SK-N-SH (cell line): ENCODE results near the gene ACIN1.

Source experiments
- NRF1 ChIP-seq: IDR thresholded peaks from 2 replicates; pipeline ENCODE4 v1.6.1; 2012; ENCODE audit warnings: low read depth, mild to moderate bottlenecking, low read length
- RAD21 ChIP-seq: IDR thresholded peaks from 2 replicates; pipeline ENCODE4 v1.6.1; 2012; ENCODE audit warnings: mild to moderate bottlenecking, low read length
- USF2 ChIP-seq: fragments of 150-350 bp; IDR thresholded peaks from 2 replicates; pipeline ENCODE4 v1.6.1; 2017; ENCODE audit warnings: antibody characterized with exemption, low read length, low read depth, borderline replicate concordance
- ZBTB33 ChIP-seq: IDR thresholded peaks from 2 replicates; pipeline ENCODE4 v1.4.0; 2012; ENCODE audit warnings: low read depth, borderline replicate concordance
- TF ChIP-seq, protein P1 (sequence below): IDR thresholded peaks from 2 replicates; pipeline ENCODE4; 2012

DNA sequence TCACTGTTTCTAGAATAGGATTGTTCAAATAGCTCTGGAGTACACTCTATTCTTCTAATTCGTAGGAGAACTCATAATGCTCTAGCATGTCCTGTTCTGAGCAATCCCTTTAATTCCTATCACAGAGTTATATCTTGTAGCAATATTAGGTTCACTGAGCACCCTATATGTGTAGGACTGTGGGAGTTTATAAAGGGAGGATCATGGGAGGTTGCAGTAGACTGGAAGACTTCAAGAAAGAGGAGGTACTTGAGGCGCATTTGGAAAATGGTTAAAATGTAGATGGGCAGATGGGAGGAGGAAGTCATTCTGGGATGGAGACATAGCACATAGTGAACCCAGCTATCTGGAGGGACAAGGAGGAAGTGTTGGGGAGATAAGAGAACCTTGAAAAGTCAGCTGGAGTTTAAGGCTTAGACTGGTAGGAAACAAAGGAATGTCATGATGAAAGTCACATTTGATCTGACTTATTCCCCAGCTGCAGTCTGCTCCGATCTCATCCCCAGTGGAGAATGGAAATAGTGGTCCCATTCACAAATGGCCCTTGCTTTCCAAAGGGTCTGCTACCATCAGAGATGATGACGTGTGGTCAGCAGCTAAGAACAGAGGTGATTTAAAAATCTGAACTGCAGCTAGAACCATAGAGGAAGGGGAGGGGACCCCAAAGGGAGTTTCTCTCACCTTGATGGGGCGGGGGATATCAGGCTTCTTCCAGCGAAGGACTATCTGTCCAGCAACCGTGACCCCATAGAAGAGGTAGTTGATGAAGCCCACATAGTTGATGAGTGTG is 34.2 kb upstream of the ACIN1 start:
- no peak for TF ChIP-seq NRF1
- no peak for TF ChIP-seq ZBTB33
- no peak for TF ChIP-seq RAD21
- no peak for TF ChIP-seq USF2
- TF ChIP-seq, protein P1, sequence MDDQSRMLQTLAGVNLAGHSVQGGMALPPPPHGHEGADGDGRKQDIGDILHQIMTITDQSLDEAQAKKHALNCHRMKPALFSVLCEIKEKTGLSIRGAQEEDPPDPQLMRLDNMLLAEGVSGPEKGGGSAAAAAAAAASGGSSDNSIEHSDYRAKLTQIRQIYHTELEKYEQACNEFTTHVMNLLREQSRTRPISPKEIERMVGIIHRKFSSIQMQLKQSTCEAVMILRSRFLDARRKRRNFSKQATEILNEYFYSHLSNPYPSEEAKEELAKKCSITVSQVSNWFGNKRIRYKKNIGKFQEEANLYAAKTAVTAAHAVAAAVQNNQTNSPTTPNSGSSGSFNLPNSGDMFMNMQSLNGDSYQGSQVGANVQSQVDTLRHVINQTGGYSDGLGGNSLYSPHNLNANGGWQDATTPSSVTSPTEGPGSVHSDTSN: no peak
